IMR-90 (cell line): ENCODE measurements around the gene FOXK2. TPM values are rescaled to one million over a fixed set of nuclear protein-coding genes. Genes with fewer than 3 reads are reported as not detected.
"Not testable (repeated sequence)": the region's sequence is repeated elsewhere in the genome, so short reads cannot be mapped to it uniquely, and the experiment has no call there.

ENCODE experiments used
- ATAC-seq: fragments of 200-7000 bp; cut with Tn5 transposase; 2 replicates; pipeline ENCODE4 v1.9.1; 2020; ENCODE audit warnings: low read depth, mild to moderate bottlenecking, moderate library complexity
- BruUV-seq: library from RNA; stranded (reverse); fragments of 400-500 nt; replicated peaks from 2 replicates; lab custom pipeline; 2021; lab: Mats Ljungman, UMichigan
- CTCF ChIA-PET: fragments of 300-600 bp; formaldehyde crosslinking; extraction: SDS; loops from one replicate; lab custom pipeline; 2021; ENCODE audit warnings: antibody characterized with exemption; lab: Yijun Ruan, JAX
- POLR2A ChIA-PET: fragments of 300-600 bp; sonication (Branson Sonifier 250); formaldehyde crosslinking; loops from one replicate; lab custom pipeline; 2022; ENCODE audit warnings: antibody characterized with exemption; ENCODE audit not compliant: unreplicated experiment; lab: Charles Lee
- DNase-seq: peaks from one replicate; pipeline ENCODE4 v3.0.0; 2013
- H2AFZ ChIP-seq: replicated peaks from 2 replicates; pipeline ENCODE3; 2013; ENCODE audit warnings: low read length, mild to moderate bottlenecking; ENCODE audit not compliant: poor library complexity
- H2AK5ac ChIP-seq: 2 replicates; pipeline ENCODE4 v1.6.1; 2013; ENCODE audit warnings: low read depth, low read length, inconsistent platforms
- H2AK9ac ChIP-seq: replicated peaks from 2 replicates; pipeline ENCODE3; 2013; ENCODE audit warnings: mild to moderate bottlenecking, low read depth, low read length, moderate library complexity; ENCODE audit not compliant: poor library complexity
- H2BK120ac ChIP-seq: 2 replicates; pipeline ENCODE4 v1.6.1; 2013; ENCODE audit warnings: low read depth, low read length, inconsistent platforms
- H2BK15ac ChIP-seq: 3 replicates; pipeline ENCODE4 v1.6.1; 2013; ENCODE audit warnings: low read depth, low read length, inconsistent platforms
- H2BK20ac ChIP-seq: 2 replicates; pipeline ENCODE4 v1.6.1; 2013; ENCODE audit warnings: low read depth, mild to moderate bottlenecking, inconsistent platforms, low read length, moderate library complexity
- H2BK5ac ChIP-seq: 2 replicates; pipeline ENCODE4 v1.6.1; 2013; ENCODE audit warnings: mild to moderate bottlenecking, low read depth, low read length, inconsistent platforms; ENCODE audit not compliant: poor library complexity, severe bottlenecking
- H3K14ac ChIP-seq: replicated peaks from 2 replicates; pipeline ENCODE4 v1.6.1; 2013; ENCODE audit warnings: low read depth, low read length, inconsistent platforms
- H3K18ac ChIP-seq: 2 replicates; pipeline ENCODE4 v1.6.1; 2013; ENCODE audit warnings: low read depth, low read length, control low read depth
- H3K23ac ChIP-seq: 2 replicates; pipeline ENCODE4 v1.6.1; 2013; ENCODE audit warnings: low read depth, low read length, inconsistent platforms
- H3K27ac ChIP-seq: 2 replicates; pipeline ENCODE4 v1.5.1; 2013; ENCODE audit warnings: mild to moderate bottlenecking, control low read depth, low read length; ENCODE audit not compliant: insufficient read depth
- H3K27me3 ChIP-seq: 2 replicates; pipeline ENCODE4 v1.6.1; 2013; ENCODE audit warnings: low read length; ENCODE audit not compliant: control insufficient read depth, insufficient read depth
- H3K36me3 ChIP-seq: 2 replicates; pipeline ENCODE4 v1.6.1; 2013; ENCODE audit warnings: low read length, mixed read lengths; ENCODE audit not compliant: control insufficient read depth, insufficient read depth
- H3K4ac ChIP-seq: 2 replicates; pipeline ENCODE4 v1.6.1; 2013; ENCODE audit warnings: low read depth, low read length, inconsistent platforms
- H3K4me1 ChIP-seq: 2 replicates; pipeline ENCODE4 v1.6.1; 2013; ENCODE audit warnings: low read length, mixed read lengths; ENCODE audit not compliant: control insufficient read depth, insufficient read depth
- H3K4me2 ChIP-seq: 2 replicates; pipeline ENCODE4 v1.6.1; 2013; ENCODE audit warnings: low read depth, mild to moderate bottlenecking, control low read depth, low read length, moderate library complexity
- H3K4me3 ChIP-seq: 2 replicates; pipeline ENCODE4 v1.5.1; 2013; ENCODE audit warnings: low read depth, mild to moderate bottlenecking, control low read depth, low read length, moderate library complexity; ENCODE audit not compliant: insufficient read depth
- H3K56ac ChIP-seq: 2 replicates; pipeline ENCODE4 v1.6.1; 2013; ENCODE audit warnings: low read length, inconsistent platforms; ENCODE audit not compliant: insufficient read depth; ENCODE audit errors: extremely low read depth
- H3K79me1 ChIP-seq, 2 experiments: 2 replicates each; pipeline ENCODE4 v1.6.1; 2013; ENCODE audit warnings: low read length in 2 of 2, inconsistent platforms in 1 of 2, low read depth in 1 of 2
- H3K9ac ChIP-seq: 2 replicates; pipeline ENCODE4 v1.6.1; 2013; ENCODE audit warnings: low read depth, low read length, control low read depth
- H3K9me1 ChIP-seq: 2 replicates; pipeline ENCODE4 v1.6.1; 2013; ENCODE audit warnings: low read length, inconsistent platforms; ENCODE audit not compliant: insufficient read depth
- H3K9me3 ChIP-seq: 2 replicates; pipeline ENCODE4 v1.6.1; 2013; ENCODE audit warnings: low read length; ENCODE audit not compliant: control insufficient read depth, insufficient read depth
- H4K20me1 ChIP-seq: 2 replicates; pipeline ENCODE4 v1.6.1; 2013; ENCODE audit warnings: low read length, inconsistent platforms; ENCODE audit not compliant: insufficient read depth
- H4K5ac ChIP-seq: 2 replicates; pipeline ENCODE4 v1.6.1; 2013; ENCODE audit warnings: mild to moderate bottlenecking, low read depth, low read length, control low read depth
- H4K8ac ChIP-seq, 2 experiments: 2 replicates each; pipeline ENCODE4 v1.6.1; 2013; ENCODE audit warnings: low read depth in 2 of 2, low read length in 2 of 2, control low read depth in 1 of 2, inconsistent platforms in 1 of 2
- H4K91ac ChIP-seq: 2 replicates; pipeline ENCODE4 v1.6.1; 2013; ENCODE audit warnings: low read depth, low read length, inconsistent platforms; ENCODE audit not compliant: insufficient read depth
- ELK1 ChIP-seq: fragments of 150-350 bp; IDR thresholded peaks from 2 replicates; pipeline ENCODE4 v1.6.1; 2016; ENCODE audit warnings: low read depth, mild to moderate bottlenecking, low read length, moderate library complexity, borderline replicate concordance
- MAZ ChIP-seq: IDR thresholded peaks from 2 replicates; pipeline ENCODE4 v1.6.1; 2012; ENCODE audit warnings: low read depth, mild to moderate bottlenecking, low read length, improper control_type of control experiment, moderate library complexity, borderline replicate concordance
- MXI1 ChIP-seq: IDR thresholded peaks from 2 replicates; pipeline ENCODE4 v1.6.1; 2012; ENCODE audit warnings: low read depth, mild to moderate bottlenecking, low read length, moderate library complexity, borderline replicate concordance
- NFE2L2 ChIP-seq: fragments of 150-350 bp; IDR thresholded peaks from 2 replicates; pipeline ENCODE4 v1.6.1; 2016; ENCODE audit warnings: low read depth, mild to moderate bottlenecking, low read length
- RCOR1 ChIP-seq: IDR thresholded peaks from 2 replicates; pipeline ENCODE4 v1.6.1; 2012; ENCODE audit warnings: mild to moderate bottlenecking, low read length, improper control_type of control experiment; ENCODE audit not compliant: insufficient replicate concordance
- WGBS, 2 experiments: methylation state at CpG; one replicate each; pipeline versions ENCODE4 v1.1.5 to v1.1.7; 2013; ENCODE audit warnings: missing lambda C conversion rate in 2 of 2; ENCODE audit not compliant: insufficient read length in 1 of 2; ENCODE audit errors: extremely low coverage in 2 of 2; 5-methylcytosine and 5-hydroxymethylcytosine counted together
- dilution Hi-C: fragments of 300-500 bp; cut with HindIII; formaldehyde crosslinking; loops from one replicate; pipeline ENCODE4 v1.14.3; 2018; ENCODE audit warnings: low sequenced_read_pairs; ENCODE audit not compliant: unreplicated experiment
- in situ Hi-C: fragments of 300-500 bp; cut with MboI; formaldehyde crosslinking; loops from 3 replicates; pipeline ENCODE4 v1.14.3; 2019; ENCODE audit warnings: low sequenced_read_pairs, inconsistent platforms, mixed read lengths
- intact Hi-C: fragments of 100-400 bp; cut with micrococcal nuclease; formaldehyde crosslinking; loops from 2 replicates; pipeline ENCODE4 v1.10.0; 2022
- polyA plus RNA-seq, 3 experiments: library from polyadenylated mRNA; depleted of rRNA; stranded (reverse); fragments of >200 nt; gene quantifications; 2 replicates each; pipeline ENCODE4 v1.2.3, GENCODE V29; 2012; ENCODE audit warnings: low replicate concordance in 1 of 3
- total RNA-seq: library from RNA; depleted of rRNA; stranded (reverse); fragments of >200 nt; gene quantifications from 2 replicates; pipeline ENCODE4 v1.2.3, GENCODE V29; 2012

Gene FOXK2
- total and polyA plus RNA-seq, 2 of the 4 experiments (the other 2 are of a cell fraction), result 12.5 to 20.0 TPM

- no peak overlapping the region for H2AFZ ChIP-seq
- TF ChIP-seq NFE2L2, result no peak
- no peak for TF ChIP-seq MAZ
- TF ChIP-seq RCOR1, result no peak
- TF ChIP-seq ELK1, result no peak
- TF ChIP-seq MXI1, result no peak
Measured at GRCh38 chr17:82507631-82508175, 11.8 kb upstream of the FOXK2 start.

GRCh38 chr17:82511642-82512041 lies 7.9 kb upstream of the FOXK2 start:
- H4K20me1 ChIP-seq, intact Hi-C loops, in situ Hi-C loops: not testable (repeated sequence)

More at GRCh38 chr17:82507631-82508175, 11.8 kb upstream of the FOXK2 start:
- intact Hi-C loops (loop anchor here (1.0 kb wide), 1 partner anchor 18 kb away; no protein-coding TSS in a partner anchor), in situ Hi-C loops (no loop called here), dilution Hi-C loops (no loop called here)
- no peak overlapping the region for H3K18ac ChIP-seq
- no peak overlapping the region for H3K23ac ChIP-seq
- no peak overlapping the region for H3K4me2 ChIP-seq
- no peak overlapping the region for H3K56ac ChIP-seq
- ATAC-seq, result no peak
- H4K20me1 ChIP-seq, result no peaks in the 10 kb centered on the region
- H2BK15ac ChIP-seq, result no peak overlapping the region
- WGBS, 2 experiments, result no CpG with 5 or more reads among the region's 7 CpGs
- H3K14ac ChIP-seq, result no peak overlapping the region
- H3K4me3 ChIP-seq, result no peak overlapping the region
- H3K9me3 ChIP-seq, result no peaks in the 10 kb centered on the region
- no peak overlapping the region for H4K8ac ChIP-seq
- ChIA-PET CTCF (no interaction called here), POLR2A (no interaction called here)
- no peaks in the 10 kb centered on the region for H3K36me3 ChIP-seq
- H3K27ac ChIP-seq, result no peak overlapping the region
- no peak overlapping the region for H2BK20ac ChIP-seq
- no peak for DNase-seq
- H3K79me1 ChIP-seq, result no peaks in the 10 kb centered on the region
- H2AK9ac ChIP-seq, result no peak overlapping the region
- H3K9me1 ChIP-seq, result no peaks in the 10 kb centered on the region
- H3K27me3 ChIP-seq, result no peaks in the 10 kb centered on the region; the same call in 1 of the 2 replicates
- no peak overlapping the region for H2AK5ac ChIP-seq
- H3K9ac ChIP-seq, result no peak overlapping the region
- H4K91ac ChIP-seq, result no peak overlapping the region
- no peaks in the 10 kb centered on the region for H3K4me1 ChIP-seq
- no peak overlapping the region for H4K5ac ChIP-seq
- H3K4ac ChIP-seq, result no peak overlapping the region
- BruUV-seq, result no TSS peak
- H2BK120ac ChIP-seq, result no peak overlapping the region
- H2BK5ac ChIP-seq, result no peak overlapping the region

More at GRCh38 chr17:82511642-82512041, 7.9 kb upstream of the FOXK2 start:
- 92% methylated on average over 2 of the region's 5 CpGs; no CpG with 5 or more reads in 1 of the 2 experiments for WGBS, 2 experiments
- H3K14ac ChIP-seq, DNase-seq, H2BK5ac ChIP-seq, H3K4me3 ChIP-seq, H3K9me1 ChIP-seq, H3K4ac ChIP-seq, H2BK20ac ChIP-seq, H3K27me3 ChIP-seq, H2BK120ac ChIP-seq, H2BK15ac ChIP-seq, H2AFZ ChIP-seq, H2AK9ac ChIP-seq, dilution Hi-C loops, H2AK5ac ChIP-seq, H3K56ac ChIP-seq, BruUV-seq, H3K18ac ChIP-seq, H3K9ac ChIP-seq, CTCF ChIA-PET, H3K4me1 ChIP-seq, H3K4me2 ChIP-seq, H3K36me3 ChIP-seq, ATAC-seq, H4K8ac ChIP-seq, H3K79me1 ChIP-seq, H3K23ac ChIP-seq, H4K91ac ChIP-seq, H3K9me3 ChIP-seq, H4K5ac ChIP-seq, H3K27ac ChIP-seq: not testable (repeated sequence)
- POLR2A ChIA-PET, result interaction anchor here (0.6 kb wide), 1 partner anchor 9 kb away, joined by 3 read pairs; no protein-coding TSS in a partner anchor
